Measurements from ENCODE around the gene YPEL3. TPM values are rescaled to one million over a fixed set of nuclear protein-coding genes. Genes with fewer than 3 reads are reported as not detected.

Gene YPEL3
- total RNA-seq, 3 donors from 2014 or later (not counting 1 experiment from before 2014, with no cell fraction given): 148 to 177 (median 160) TPM

DNA sequence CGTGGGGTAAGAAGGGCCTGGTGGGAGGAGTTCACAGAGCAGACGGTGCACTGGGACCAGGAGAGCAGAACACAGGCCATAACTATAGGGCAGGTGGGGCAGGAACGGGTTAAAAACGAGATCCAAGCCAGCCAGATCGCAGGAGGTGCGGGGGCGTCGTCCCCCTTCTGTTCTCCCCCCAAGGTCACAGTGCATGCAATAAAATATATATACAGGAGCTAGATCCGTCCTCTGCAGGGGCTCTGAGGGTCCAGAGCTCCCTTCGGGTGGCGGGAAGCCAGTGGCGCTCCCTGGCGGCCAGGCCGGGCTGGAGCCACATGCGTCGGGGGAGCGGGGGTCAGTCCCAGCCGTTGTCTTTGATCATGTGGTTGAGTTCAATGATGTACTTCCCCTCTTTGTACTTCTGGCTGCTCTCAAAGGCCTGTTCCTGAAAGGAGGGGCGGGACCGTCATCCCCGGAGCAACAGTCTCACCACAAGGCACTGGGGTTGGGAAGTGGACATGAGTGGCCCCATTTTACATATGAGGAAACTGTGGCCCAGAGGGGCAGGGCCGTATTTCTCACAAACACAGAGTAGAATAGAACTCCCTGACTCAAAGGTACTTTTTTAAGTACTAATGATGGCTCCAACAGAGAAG, 3.5 kb downstream of the YPEL3 start:
- Histone ChIP-seq H3K27me3 (ENCODE audit: control insufficient read depth, insufficient read depth, low read length) (no peaks in the 10 kb centered on the region), H3K9me3 (ENCODE audit: control insufficient read depth, insufficient read depth, low read length) (peaks cover 12% of the 10 kb centered on the region), H3K4me1 (ENCODE audit: control insufficient read depth, insufficient read depth, low read length) (peaks cover 55% of the 10 kb centered on the region), H3K4me3 (ENCODE audit: low read length) (peak overlapping the region; percentile 65), H3K36me3 (ENCODE audit: control insufficient read depth, insufficient read depth, low read length) (peaks cover 12% of the 10 kb centered on the region), H3K27ac (ENCODE audit: low read length) (peak overlapping the region; percentile 69)
- TF ChIP-seq, protein P1, sequence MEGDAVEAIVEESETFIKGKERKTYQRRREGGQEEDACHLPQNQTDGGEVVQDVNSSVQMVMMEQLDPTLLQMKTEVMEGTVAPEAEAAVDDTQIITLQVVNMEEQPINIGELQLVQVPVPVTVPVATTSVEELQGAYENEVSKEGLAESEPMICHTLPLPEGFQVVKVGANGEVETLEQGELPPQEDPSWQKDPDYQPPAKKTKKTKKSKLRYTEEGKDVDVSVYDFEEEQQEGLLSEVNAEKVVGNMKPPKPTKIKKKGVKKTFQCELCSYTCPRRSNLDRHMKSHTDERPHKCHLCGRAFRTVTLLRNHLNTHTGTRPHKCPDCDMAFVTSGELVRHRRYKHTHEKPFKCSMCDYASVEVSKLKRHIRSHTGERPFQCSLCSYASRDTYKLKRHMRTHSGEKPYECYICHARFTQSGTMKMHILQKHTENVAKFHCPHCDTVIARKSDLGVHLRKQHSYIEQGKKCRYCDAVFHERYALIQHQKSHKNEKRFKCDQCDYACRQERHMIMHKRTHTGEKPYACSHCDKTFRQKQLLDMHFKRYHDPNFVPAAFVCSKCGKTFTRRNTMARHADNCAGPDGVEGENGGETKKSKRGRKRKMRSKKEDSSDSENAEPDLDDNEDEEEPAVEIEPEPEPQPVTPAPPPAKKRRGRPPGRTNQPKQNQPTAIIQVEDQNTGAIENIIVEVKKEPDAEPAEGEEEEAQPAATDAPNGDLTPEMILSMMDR (IDR thresholded peaks at IDR 0.05): peak; percentile 24
- DNase-seq: peak; percentile 62 to 84
- H3K4me3 Mint-ChIP-seq: peak overlapping the region; percentile 88
- peaks cover 0 to 1% of the 10 kb centered on the region in 2 donors for H3K9me3 Mint-ChIP-seq
- H3K4me1 Mint-ChIP-seq: peaks cover 28 to 47% of the 10 kb centered on the region in 2 donors
- peaks cover 2% of the 10 kb centered on the region for H3K36me3 Mint-ChIP-seq
- H3K27me3 Mint-ChIP-seq (ENCODE audit: low read depth in 2 of 2): no peaks in the 10 kb centered on the region
- 3% methylated on average over 21 of the region's 22 CpGs for WGBS (ENCODE audit: insufficient coverage)
- intact Hi-C loops (cut with micrococcal nuclease): loop anchor here (1.0 kb wide), 1 partner anchor 28 kb away; no protein-coding TSS in a partner anchor
- H3K27ac Mint-ChIP-seq: peak overlapping the region; percentile 91 to 93
- peak; percentile 16 to 59 (median 25) for ATAC-seq

DNA sequence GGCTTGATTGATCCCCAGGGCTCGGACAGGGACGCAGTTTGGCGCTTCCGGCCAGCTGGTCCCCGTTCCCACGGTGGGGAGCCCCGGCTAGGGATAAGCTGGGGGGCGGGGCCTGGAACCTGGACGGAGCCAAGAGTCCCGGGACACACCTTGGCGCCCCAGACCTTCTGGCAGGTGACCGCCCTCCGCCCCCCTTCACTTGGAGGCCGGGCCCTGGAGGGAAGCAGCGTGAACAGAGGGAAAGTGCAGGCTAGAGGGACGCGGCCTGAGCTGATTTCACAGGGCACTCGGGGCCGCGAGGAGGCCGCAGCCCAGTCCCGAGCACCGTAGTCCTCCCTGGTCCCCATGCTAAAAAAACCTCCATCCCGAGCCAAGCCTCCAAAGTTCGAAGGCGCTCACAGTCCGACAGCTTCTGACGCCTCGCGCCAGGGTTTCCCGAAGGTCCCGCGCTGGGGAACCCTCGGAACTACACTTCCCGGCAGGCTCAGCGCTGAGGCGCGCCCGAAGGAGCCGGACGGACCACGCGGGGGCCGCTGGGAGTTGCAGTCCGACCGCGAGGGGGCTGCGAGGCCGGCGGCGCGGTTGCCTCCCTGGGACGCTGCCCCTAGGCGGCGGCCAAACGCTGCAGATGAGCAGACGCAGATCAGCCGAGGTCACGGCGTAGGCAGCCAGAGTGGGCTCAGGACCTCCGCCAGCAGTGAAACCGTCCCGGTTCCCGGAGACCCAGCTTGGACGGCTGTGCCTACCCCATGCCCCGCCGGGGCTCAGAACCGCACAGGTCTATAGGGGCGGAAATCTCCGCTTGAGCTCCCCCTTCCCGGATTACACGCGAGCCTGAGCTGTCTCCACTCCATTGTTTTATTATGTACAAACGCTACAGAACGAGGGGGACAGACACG, 4.3 kb downstream of the YPEL3 start, which contains the start of gene TBX6:
TBX6 (minus strand) TSS at position 451 of the 899 bp plus-strand sequence. CDS start 731 bp downstream, outside the sequence.
- H3K27me3 ChIP-seq (ENCODE audit: control insufficient read depth, insufficient read depth, low read length): no peaks in the 10 kb centered on the region
- ATAC-seq: peak; percentile 85 to 93 (median 86)
- WGBS (ENCODE audit: insufficient coverage): 1% methylated on average over 76 of the region's 76 CpGs
- Mint-ChIP-seq H3K4me1 (peaks cover 28 to 44% of the 10 kb centered on the region in 2 donors), H3K27ac (peak within 1 kb of the TSS; percentile 91 to 93), H3K27me3 (ENCODE audit: low read depth in 2 of 2) (no peaks in the 10 kb centered on the region), H3K36me3 (no peaks in the 10 kb centered on the region), H3K4me3 (peak within 1 kb of the TSS; percentile 88), H3K9me3 (no peaks in the 10 kb centered on the region)
- H3K4me3 ChIP-seq (ENCODE audit: low read length): peak within 1 kb of the TSS; percentile 65
- H3K4me1 ChIP-seq (ENCODE audit: control insufficient read depth, insufficient read depth, low read length): peaks cover 53% of the 10 kb centered on the region
- TF ChIP-seq, protein P1 (IDR thresholded peaks at IDR 0.05): peak; percentile 78
- peaks cover 5% of the 10 kb centered on the region for H3K9me3 ChIP-seq (ENCODE audit: control insufficient read depth, insufficient read depth, low read length)
- H3K27ac ChIP-seq (ENCODE audit: low read length): peak within 1 kb of the TSS; percentile 69
- peak; percentile 93 to 96 for DNase-seq
- H3K36me3 ChIP-seq (ENCODE audit: control insufficient read depth, insufficient read depth, low read length): peaks cover 12% of the 10 kb centered on the region
- intact Hi-C loops (cut with micrococcal nuclease): loop anchor here (1.0 kb wide), 2 partner anchors 27 to 537 kb away; no protein-coding TSS in a partner anchor

DNA sequence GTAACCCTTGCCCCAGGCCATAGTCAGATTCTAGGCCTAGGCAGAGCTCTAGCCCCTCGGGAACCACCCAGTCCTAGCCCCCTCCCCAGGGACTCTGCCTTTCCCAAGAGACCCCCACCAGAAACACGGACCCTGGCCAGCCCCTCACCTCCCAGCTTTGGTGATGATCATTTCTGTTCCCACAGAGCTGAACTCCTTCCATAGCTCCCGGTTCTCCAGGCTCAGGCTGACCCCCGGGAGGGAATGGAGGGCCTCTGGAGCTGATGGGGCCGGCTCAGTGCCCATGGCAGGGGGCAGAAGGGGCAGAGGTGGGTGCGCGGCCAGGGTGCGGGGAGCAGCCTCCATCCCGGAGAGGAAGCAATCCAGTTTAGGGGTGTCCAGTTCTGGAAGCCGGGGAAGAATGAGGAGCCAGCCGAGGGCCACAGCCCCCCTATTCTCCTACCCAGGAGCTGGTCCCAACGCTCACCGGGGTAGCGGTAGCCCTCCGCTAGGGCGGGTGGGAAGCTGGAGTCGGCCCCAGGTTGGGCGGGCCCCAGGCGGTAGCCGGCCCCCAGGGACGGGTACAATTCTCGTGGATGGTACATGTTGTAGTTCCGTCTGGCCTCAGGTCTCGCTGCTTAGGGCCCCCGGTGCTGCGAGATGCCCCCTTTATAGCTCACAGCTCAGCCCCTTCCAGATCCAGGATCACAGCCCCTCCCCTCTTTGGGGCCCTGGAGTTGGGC, 5.2 kb downstream of the YPEL3 start:
- no peaks in the 10 kb centered on the region for H3K36me3 Mint-ChIP-seq
- TF ChIP-seq, protein P1 (IDR thresholded peaks at IDR 0.05): no peak

More for the DNA sequence above, 5.2 kb downstream of the YPEL3 start:
- Mint-ChIP-seq H3K4me3 (peak overlapping the region; percentile 50), H3K27ac (no peak overlapping the region), H3K4me1 (peaks cover 28 to 39% of the 10 kb centered on the region in 2 donors), H3K9me3 (no peaks in the 10 kb centered on the region), H3K27me3 (ENCODE audit: low read depth in 2 of 2) (no peaks in the 10 kb centered on the region)
- no peak for ATAC-seq
- H3K27ac ChIP-seq (ENCODE audit: low read length): no peak overlapping the region
- DNase-seq: no peak
- intact Hi-C loops (cut with micrococcal nuclease): loop anchor here (1.0 kb wide), 1 partner anchor 538 kb away; no protein-coding TSS in a partner anchor
- 87% methylated on average over 26 of the region's 26 CpGs for WGBS (ENCODE audit: insufficient coverage)
- H3K27me3 ChIP-seq (ENCODE audit: control insufficient read depth, insufficient read depth, low read length): no peaks in the 10 kb centered on the region
- peaks cover 48% of the 10 kb centered on the region for H3K4me1 ChIP-seq (ENCODE audit: control insufficient read depth, insufficient read depth, low read length)
- H3K4me3 ChIP-seq (ENCODE audit: low read length): no peak overlapping the region
- peaks cover 12% of the 10 kb centered on the region for H3K36me3 ChIP-seq (ENCODE audit: control insufficient read depth, insufficient read depth, low read length)
- H3K9me3 ChIP-seq (ENCODE audit: control insufficient read depth, insufficient read depth, low read length): no peaks in the 10 kb centered on the region

All from natural killer cell (primary cell).